ENCODE data around the gene ZNF135.

The ZNF135 gene

DNA sequence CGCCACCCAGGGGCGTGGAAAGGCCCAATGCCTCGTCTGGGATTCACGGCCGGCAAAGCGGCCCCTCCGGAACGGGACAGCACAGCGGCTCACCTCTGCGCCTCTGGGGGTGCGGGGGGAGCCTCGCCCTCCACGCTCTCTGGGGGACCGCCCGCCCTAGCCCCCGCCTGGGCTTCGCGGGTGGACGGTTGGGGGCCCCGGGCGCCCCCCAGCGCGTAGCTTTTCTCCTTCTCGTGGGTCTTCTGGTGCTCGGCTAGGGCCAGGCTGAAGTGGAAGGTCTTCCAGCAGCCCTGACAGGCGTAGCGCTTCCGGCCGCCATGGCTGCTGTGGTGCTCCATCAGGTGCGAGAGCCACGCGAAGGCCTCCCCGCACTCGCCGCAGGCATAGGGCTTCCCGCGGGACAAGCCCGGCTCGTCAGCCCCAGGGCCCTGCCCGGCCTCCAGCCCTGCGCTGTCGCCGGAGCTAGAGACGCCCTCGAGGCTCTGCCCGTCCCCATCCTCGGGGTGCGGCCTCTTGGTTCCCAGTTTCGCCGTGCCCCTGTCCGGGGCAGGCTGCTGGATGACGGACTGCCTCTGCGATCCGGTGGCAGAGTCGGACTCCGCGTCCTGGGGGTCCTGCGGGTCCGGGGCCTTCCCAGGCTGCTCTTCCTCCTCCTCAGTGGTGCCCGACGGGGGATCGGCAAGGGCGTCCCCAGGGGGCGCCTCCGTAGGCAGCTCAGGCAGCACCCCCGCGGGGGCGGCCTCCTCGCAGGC, 25.7 kb downstream of the ZNF135 start:
- Histone ChIP-seq H3K4me3 (ENCODE audit: low read length) (no peak overlapping the region), H3K9me3 (replicated peaks; ENCODE audit: low read length) (peaks cover 2% of the 10 kb centered on the region)

DNA sequence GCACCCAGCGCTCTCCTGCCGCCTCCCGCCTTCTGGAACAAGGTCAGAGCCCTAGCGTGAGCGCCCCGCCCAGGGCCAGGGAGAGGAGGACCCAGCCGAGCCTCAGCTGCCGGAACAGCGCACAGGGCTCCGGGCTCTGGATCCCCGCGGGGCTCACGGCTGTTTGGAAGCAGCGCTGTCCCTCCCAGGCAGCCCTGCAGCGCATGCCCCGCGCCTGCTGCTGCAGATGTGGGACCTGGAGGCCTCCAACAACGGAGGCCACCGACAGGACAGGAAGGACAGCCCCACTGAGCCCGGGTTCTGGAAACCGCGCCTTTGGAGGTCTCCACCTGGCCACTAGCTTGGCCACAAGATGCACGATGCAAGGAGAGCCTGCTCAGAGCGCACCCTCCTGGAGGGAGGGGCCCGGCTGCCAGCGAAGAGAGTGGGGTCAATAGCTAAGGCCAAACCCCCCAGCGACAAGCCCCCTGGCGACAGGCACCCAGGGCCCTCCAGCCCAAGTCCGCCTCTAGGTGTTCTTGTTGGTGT, 26.3 kb downstream of the ZNF135 start:
- Histone ChIP-seq H3K9ac (ENCODE audit: low read depth, low read length) (no peak overlapping the region), H3K36me3 (ENCODE audit: insufficient read depth, low read length) (peaks cover 16% of the 10 kb centered on the region), H3K4me2 (ENCODE audit: low read length) (no peak overlapping the region), H3K4me1 (ENCODE audit: control insufficient read depth, insufficient read depth, low read length) (no peaks in the 10 kb centered on the region), H3K27me3 (ENCODE audit: control insufficient read depth, insufficient read depth, low read length) (no peaks in the 10 kb centered on the region), H3K4me3 (ENCODE audit: low read length) (no peak overlapping the region), H3K9me3 (replicated peaks; ENCODE audit: low read length) (peaks cover 2% of the 10 kb centered on the region)

More for the DNA sequence above, 25.7 kb downstream of the ZNF135 start:
- no peak overlapping the region for H3K9ac ChIP-seq (ENCODE audit: low read depth, low read length)
- peaks cover 16% of the 10 kb centered on the region for H3K36me3 ChIP-seq (ENCODE audit: insufficient read depth, low read length)
- no peaks in the 10 kb centered on the region for H3K4me1 ChIP-seq (ENCODE audit: control insufficient read depth, insufficient read depth, low read length)
- no peaks in the 10 kb centered on the region for H3K27me3 ChIP-seq (ENCODE audit: control insufficient read depth, insufficient read depth, low read length)
- no peak overlapping the region for H3K4me2 ChIP-seq (ENCODE audit: low read length)

DNA sequence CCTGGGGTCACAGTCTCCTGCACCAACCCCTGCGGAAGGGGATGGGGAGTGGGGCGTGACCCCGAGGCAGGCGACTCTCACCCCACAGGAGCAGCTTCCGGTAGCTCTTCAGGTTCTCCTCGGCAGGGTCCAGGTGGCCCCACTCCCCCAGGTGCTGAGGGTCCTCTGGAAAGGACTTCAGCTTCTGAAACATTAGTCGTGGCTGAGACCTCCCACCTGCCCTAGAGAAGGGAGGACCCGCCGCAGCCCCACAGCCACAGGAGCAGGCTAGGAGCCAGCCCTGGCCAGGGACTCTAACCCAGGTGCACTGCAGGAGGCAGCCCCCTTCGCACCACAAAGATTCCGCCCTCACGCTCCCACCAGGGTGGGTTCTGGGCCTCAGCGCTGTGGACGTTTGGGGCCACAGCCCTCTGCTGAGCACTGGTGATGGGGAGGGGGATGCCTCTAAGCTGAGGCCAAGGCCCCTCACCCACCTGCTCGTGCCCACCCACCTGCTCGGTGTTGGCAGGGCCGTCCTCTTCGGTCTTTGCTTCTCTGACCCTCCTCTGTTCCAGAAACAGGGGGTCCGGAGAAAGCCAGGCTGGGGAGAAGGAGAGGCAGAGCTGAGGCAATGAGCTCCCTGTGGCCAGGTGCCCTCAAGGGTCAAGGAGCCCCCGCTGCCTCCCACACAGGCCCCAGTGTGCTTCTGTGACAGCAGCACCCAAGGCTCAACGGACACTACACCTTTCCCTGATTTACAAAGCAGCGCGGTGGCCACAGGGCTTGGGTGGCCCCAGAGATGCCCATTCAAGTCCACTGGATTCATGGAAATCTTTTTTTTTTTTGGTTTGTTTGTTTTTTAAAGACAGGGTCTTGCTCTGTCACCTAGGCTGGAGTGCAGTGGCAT, 28.0 kb downstream of the ZNF135 start:
- peaks cover 6% of the 10 kb centered on the region for H3K9me3 ChIP-seq (replicated peaks; ENCODE audit: low read length)
- H3K4me2 ChIP-seq (ENCODE audit: low read length) = no peak overlapping the region

DNA sequence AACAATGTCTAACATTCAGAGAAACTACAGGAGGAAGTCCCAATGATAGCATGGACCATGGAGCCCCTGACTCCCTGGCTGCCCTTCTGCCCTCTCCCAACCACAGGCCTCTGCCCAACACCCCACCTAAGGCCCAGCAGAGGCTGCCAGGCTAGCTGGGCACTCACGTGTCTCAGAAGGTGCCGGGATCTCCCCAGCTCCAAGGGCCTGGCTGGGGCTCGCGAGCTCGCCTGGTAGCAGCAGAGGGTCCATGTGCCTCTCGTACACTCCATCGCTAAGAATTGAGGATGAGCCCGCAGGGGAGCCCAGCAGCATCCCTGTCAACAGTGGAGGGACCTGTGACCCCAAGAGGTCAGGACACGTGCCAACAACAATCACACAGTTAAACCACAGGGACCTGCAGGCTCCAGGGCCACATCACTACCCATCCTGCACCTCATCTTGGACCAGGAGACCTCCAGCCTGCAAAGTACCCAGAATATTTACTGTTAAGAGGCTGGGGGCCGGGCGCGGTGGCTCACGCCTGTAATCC, 29.5 kb downstream of the ZNF135 start:
- Histone ChIP-seq H3K36me3 (ENCODE audit: insufficient read depth, low read length) (peaks cover 16% of the 10 kb centered on the region), H3K4me3 (ENCODE audit: low read length) (no peak overlapping the region), H3K4me1 (ENCODE audit: control insufficient read depth, insufficient read depth, low read length) (no peaks in the 10 kb centered on the region), H3K27me3 (ENCODE audit: control insufficient read depth, insufficient read depth, low read length) (no peaks in the 10 kb centered on the region), H3K4me2 (ENCODE audit: low read length) (no peak overlapping the region), H3K9me3 (replicated peaks; ENCODE audit: low read length) (peaks cover 10% of the 10 kb centered on the region), H3K9ac (ENCODE audit: low read depth, low read length) (no peak overlapping the region)

More for the DNA sequence above, 28.0 kb downstream of the ZNF135 start:
- H3K4me3 ChIP-seq (ENCODE audit: low read length) = no peak overlapping the region
- H3K27me3 ChIP-seq (ENCODE audit: control insufficient read depth, insufficient read depth, low read length) = no peaks in the 10 kb centered on the region
- no peak overlapping the region for H3K9ac ChIP-seq (ENCODE audit: low read depth, low read length)
- peaks cover 16% of the 10 kb centered on the region for H3K36me3 ChIP-seq (ENCODE audit: insufficient read depth, low read length)
- no peaks in the 10 kb centered on the region for H3K4me1 ChIP-seq (ENCODE audit: control insufficient read depth, insufficient read depth, low read length)

- Histone ChIP-seq H3K9me3 (replicated peaks; ENCODE audit: low read length) (peaks cover 10% of the 10 kb centered on the region), H3K36me3 (ENCODE audit: insufficient read depth, low read length) (peaks cover 10% of the 10 kb centered on the region), H3K27me3 (ENCODE audit: control insufficient read depth, insufficient read depth, low read length) (no peaks in the 10 kb centered on the region)
Observed at GRCh38 chr19:58089846-58090245, 30.8 kb downstream of the ZNF135 start.

DNA sequence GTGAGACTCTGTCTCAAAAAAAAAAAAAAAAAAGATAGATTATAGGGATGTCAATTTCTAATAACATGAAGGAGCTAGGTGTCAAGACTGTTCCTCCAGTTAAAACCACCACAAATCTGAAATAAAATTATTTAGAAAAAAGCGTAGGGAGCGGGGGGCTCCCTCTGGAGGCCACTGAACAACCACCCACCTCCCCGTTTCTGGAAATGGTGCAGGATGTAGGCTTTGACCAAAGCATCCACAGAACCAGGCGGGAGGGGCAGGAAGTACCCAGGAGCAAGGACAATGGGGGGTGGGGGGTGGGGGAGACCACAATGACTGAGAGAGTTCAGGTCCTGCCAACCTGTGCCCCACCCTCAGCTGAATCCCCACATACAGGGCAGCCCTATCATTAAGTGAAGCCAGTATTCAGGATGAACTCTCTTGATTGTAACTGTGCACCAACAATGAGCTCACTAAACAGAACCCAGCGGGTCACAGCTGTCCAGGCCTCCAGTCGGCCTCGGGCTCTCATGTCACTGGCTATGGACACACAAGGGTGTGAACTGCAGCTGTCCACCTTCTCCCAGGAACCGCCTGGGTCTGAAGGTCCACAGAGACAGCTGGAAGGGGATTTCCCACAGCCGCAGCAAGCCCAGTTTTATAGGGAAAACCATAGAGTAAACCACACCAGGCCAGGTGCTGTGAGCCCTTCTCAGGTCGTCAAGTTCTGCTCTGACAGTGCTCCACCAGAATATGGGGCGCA, 32.3 kb downstream of the ZNF135 start:
- H3K9me3 ChIP-seq (replicated peaks; ENCODE audit: low read length) = peaks cover 23% of the 10 kb centered on the region
- no peaks in the 10 kb centered on the region for H3K27me3 ChIP-seq (ENCODE audit: control insufficient read depth, insufficient read depth, low read length)
- H3K9ac ChIP-seq (ENCODE audit: low read depth, low read length) = no peak overlapping the region
- H3K4me2 ChIP-seq (ENCODE audit: low read length) = no peak overlapping the region
- no peak overlapping the region for H3K4me3 ChIP-seq (ENCODE audit: low read length)
- H3K36me3 ChIP-seq (ENCODE audit: insufficient read depth, low read length) = peaks cover 8% of the 10 kb centered on the region
- no peaks in the 10 kb centered on the region for H3K4me1 ChIP-seq (ENCODE audit: control insufficient read depth, insufficient read depth, low read length)

More at GRCh38 chr19:58089846-58090245, 30.8 kb downstream of the ZNF135 start:
- Histone ChIP-seq H3K9ac (ENCODE audit: low read depth, low read length) (no peak overlapping the region), H3K4me1 (ENCODE audit: control insufficient read depth, insufficient read depth, low read length) (no peaks in the 10 kb centered on the region), H3K4me2 (ENCODE audit: low read length) (no peak overlapping the region), H3K4me3 (ENCODE audit: low read length) (no peak overlapping the region)

DNA sequence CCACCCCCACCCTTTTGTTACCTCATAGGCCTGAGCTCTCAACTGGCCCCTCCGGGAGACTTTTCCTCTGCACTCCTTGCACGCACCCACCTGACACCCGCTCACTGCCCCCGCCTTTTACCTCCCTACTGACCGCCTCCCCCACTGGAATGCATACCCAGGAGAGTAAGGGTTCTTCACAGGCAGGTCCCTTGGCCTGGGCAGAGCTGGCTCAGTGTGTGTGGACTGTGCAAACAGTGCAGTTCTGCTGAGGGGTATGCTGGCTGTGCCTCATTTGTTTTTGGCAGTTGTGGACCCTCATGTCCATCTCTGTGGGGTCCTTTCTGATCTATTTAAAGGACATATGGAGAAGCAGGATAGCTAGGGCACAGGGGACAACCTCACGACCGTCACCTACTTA, 34.0 kb downstream of the ZNF135 start:
- peaks cover 23% of the 10 kb centered on the region for H3K9me3 ChIP-seq (replicated peaks; ENCODE audit: low read length)
- no peak overlapping the region for H3K9ac ChIP-seq (ENCODE audit: low read depth, low read length)
- no peaks in the 10 kb centered on the region for H3K4me1 ChIP-seq (ENCODE audit: control insufficient read depth, insufficient read depth, low read length)
- H3K4me2 ChIP-seq (ENCODE audit: low read length) = no peak overlapping the region
- no peaks in the 10 kb centered on the region for H3K27me3 ChIP-seq (ENCODE audit: control insufficient read depth, insufficient read depth, low read length)
- peaks cover 5% of the 10 kb centered on the region for H3K36me3 ChIP-seq (ENCODE audit: insufficient read depth, low read length)
- no peak overlapping the region for H3K4me3 ChIP-seq (ENCODE audit: low read length)

DNA sequence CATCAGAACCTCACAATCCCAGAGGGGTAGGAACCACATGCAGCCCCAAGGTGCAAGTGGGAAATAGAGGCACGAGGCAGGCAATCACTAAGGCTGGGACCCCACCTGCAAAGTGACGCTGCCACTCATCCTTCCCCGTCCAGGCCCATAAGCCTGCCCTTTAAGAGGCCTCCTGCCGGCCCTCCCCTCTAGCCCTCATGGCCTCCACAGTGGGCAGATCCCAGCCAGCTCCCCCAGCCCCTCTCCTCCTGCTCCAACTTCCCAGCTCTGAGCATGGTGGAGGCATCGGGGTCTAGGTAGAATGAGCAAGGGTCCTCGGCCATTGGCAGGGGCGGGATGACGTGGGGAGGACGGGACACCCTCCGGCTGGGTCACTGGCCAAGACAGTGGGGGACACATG, 36.2 kb downstream of the ZNF135 start:
- no peaks in the 10 kb centered on the region for H3K4me1 ChIP-seq (ENCODE audit: control insufficient read depth, insufficient read depth, low read length)
- no peak overlapping the region for H3K9ac ChIP-seq (ENCODE audit: low read depth, low read length)
- H3K36me3 ChIP-seq (ENCODE audit: insufficient read depth, low read length) = peaks cover 4% of the 10 kb centered on the region
- no peak overlapping the region for H3K4me3 ChIP-seq (ENCODE audit: low read length)
- peaks cover 29% of the 10 kb centered on the region for H3K9me3 ChIP-seq (replicated peaks; ENCODE audit: low read length)
- no peaks in the 10 kb centered on the region for H3K27me3 ChIP-seq (ENCODE audit: control insufficient read depth, insufficient read depth, low read length)
- no peak overlapping the region for H3K4me2 ChIP-seq (ENCODE audit: low read length)

GRCh38 chr19:58096884-58097283, 37.8 kb downstream of the ZNF135 start:
- Histone ChIP-seq H3K4me1 (ENCODE audit: control insufficient read depth, insufficient read depth, low read length) (no peaks in the 10 kb centered on the region), H3K4me2 (ENCODE audit: low read length) (peak overlapping the region; percentile 79), H3K27me3 (ENCODE audit: control insufficient read depth, insufficient read depth, low read length) (no peaks in the 10 kb centered on the region), H3K4me3 (ENCODE audit: low read length) (peak overlapping the region; percentile 97), H3K9me3 (replicated peaks; ENCODE audit: low read length) (peaks cover 25% of the 10 kb centered on the region), H3K9ac (ENCODE audit: low read depth, low read length) (no peak overlapping the region), H3K36me3 (ENCODE audit: insufficient read depth, low read length) (peaks cover 4% of the 10 kb centered on the region)

- H3K9ac ChIP-seq (ENCODE audit: low read depth, low read length) = no peak overlapping the region
- H3K27me3 ChIP-seq (ENCODE audit: control insufficient read depth, insufficient read depth, low read length) = no peaks in the 10 kb centered on the region
- H3K4me3 ChIP-seq (ENCODE audit: low read length) = peak overlapping the region; percentile 97
Observed at GRCh38 chr19:58097349-58097748, 38.3 kb downstream of the ZNF135 start.

More at GRCh38 chr19:58097349-58097748, 38.3 kb downstream of the ZNF135 start:
- H3K4me2 ChIP-seq (ENCODE audit: low read length) = peak overlapping the region; percentile 79
- peaks cover 4% of the 10 kb centered on the region for H3K36me3 ChIP-seq (ENCODE audit: insufficient read depth, low read length)
- peaks cover 25% of the 10 kb centered on the region for H3K9me3 ChIP-seq (replicated peaks; ENCODE audit: low read length)
- H3K4me1 ChIP-seq (ENCODE audit: control insufficient read depth, insufficient read depth, low read length) = no peaks in the 10 kb centered on the region
